ENCODE measurements around the gene KIAA1328.

- TF ChIP-seq, protein P1, sequence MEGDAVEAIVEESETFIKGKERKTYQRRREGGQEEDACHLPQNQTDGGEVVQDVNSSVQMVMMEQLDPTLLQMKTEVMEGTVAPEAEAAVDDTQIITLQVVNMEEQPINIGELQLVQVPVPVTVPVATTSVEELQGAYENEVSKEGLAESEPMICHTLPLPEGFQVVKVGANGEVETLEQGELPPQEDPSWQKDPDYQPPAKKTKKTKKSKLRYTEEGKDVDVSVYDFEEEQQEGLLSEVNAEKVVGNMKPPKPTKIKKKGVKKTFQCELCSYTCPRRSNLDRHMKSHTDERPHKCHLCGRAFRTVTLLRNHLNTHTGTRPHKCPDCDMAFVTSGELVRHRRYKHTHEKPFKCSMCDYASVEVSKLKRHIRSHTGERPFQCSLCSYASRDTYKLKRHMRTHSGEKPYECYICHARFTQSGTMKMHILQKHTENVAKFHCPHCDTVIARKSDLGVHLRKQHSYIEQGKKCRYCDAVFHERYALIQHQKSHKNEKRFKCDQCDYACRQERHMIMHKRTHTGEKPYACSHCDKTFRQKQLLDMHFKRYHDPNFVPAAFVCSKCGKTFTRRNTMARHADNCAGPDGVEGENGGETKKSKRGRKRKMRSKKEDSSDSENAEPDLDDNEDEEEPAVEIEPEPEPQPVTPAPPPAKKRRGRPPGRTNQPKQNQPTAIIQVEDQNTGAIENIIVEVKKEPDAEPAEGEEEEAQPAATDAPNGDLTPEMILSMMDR (IDR thresholded peaks at IDR 0.05) = no peak
- no peak for TF ChIP-seq EP300 (IDR thresholded peaks at IDR 0.05)
Measured at GRCh38 chr18:36950282-36950681, 121.4 kb downstream of the KIAA1328 start.
